SK-N-SH (cell line): ENCODE measurements around the gene MYH15. TPM values are rescaled to one million over a fixed set of nuclear protein-coding genes. Genes with fewer than 3 reads are reported as not detected.

ENCODE experiments used
- CTCF ChIA-PET: fragments of 300-600, 350-600 bp; formaldehyde crosslinking; extraction: SDS; loops from one replicate; lab custom pipeline; 2021; lab: Yijun Ruan, JAX
- POLR2A ChIA-PET: fragments of 350-600 bp; sonication (Branson Sonifier 250); formaldehyde crosslinking; extraction: SDS; loops from one replicate; lab custom pipeline; 2020; ENCODE audit warnings: antibody characterized with exemption, inconsistent platforms; lab: Yijun Ruan, JAX
- DNase-seq: peaks from one replicate; pipeline ENCODE4 v3.0.0; 2012
- H2AFZ ChIP-seq: fragments of 200-600 bp; sonication (generic); 2 replicates; pipeline ENCODE4 v1.8.1; 2016; ENCODE audit warnings: antibody characterized with exemption, mild to moderate bottlenecking, low read depth
- H3F3A ChIP-seq: fragments of 200-600 bp; sonication (generic); replicated peaks from 2 replicates; pipeline ENCODE3; 2016; ENCODE audit warnings: antibody characterized with exemption, mild to moderate bottlenecking; ENCODE audit not compliant: insufficient read depth
- H3K27ac ChIP-seq, 2 experiments: fragments of 200-500 bp in 1 of 2; fragments of 200-600 bp in 1 of 2; sonication (Bioruptor generic) in 1 of 2; sonication (generic), shearing (Covaris generic) in 1 of 2; 2 replicates each; pipeline versions ENCODE4 v1.5.1 to v1.6.1; 2014 to 2016; ENCODE audit warnings: low read depth in 2 of 2, inconsistent platforms in 1 of 2, low read length in 1 of 2, mild to moderate bottlenecking in 1 of 2, mixed read lengths in 1 of 2
- H3K27me3 ChIP-seq: fragments of 200-600 bp; sonication (generic), shearing (Covaris generic); 2 replicates; pipeline ENCODE4 v1.6.1; 2016; ENCODE audit warnings: mixed run types; ENCODE audit not compliant: insufficient read depth
- H3K36me3 ChIP-seq, 2 experiments: fragments of 200-500 bp in 1 of 2; fragments of 200-600 bp in 1 of 2; sonication (Bioruptor generic) in 1 of 2; sonication (generic) in 1 of 2; replicated peaks in 1 of 2; 2 replicates each; pipeline versions ENCODE3 to v1.5.1; 2014 to 2016; ENCODE audit warnings: low read length in 1 of 2, mild to moderate bottlenecking in 1 of 2; ENCODE audit not compliant: insufficient read depth in 2 of 2, control insufficient read depth in 1 of 2
- H3K4me1 ChIP-seq, 2 experiments: fragments of 200-500 bp in 1 of 2; fragments of 200-600 bp in 1 of 2; sonication (Bioruptor generic) in 1 of 2; sonication (generic), shearing (Covaris generic) in 1 of 2; 2 replicates each; pipeline versions ENCODE4 v1.5.1 to v1.6.1; 2014 to 2016; ENCODE audit warnings: low read depth in 1 of 2, low read length in 1 of 2, mixed run types in 1 of 2; ENCODE audit not compliant: insufficient read depth in 2 of 2, control insufficient read depth in 1 of 2
- H3K4me2 ChIP-seq: fragments of 200-600 bp; sonication (generic), shearing (Covaris generic); 2 replicates; pipeline ENCODE4 v1.6.1; 2017; ENCODE audit warnings: mixed run types
- H3K4me3 ChIP-seq, 2 experiments: fragments of 200-500 bp in 1 of 2; fragments of 200-600 bp in 1 of 2; sonication (Bioruptor generic) in 1 of 2; sonication (generic), shearing (Covaris generic) in 1 of 2; 2 replicates each; pipeline versions ENCODE4 v1.5.1 to v1.8.1; 2014 to 2016; ENCODE audit warnings: low read depth in 2 of 2, inconsistent platforms in 1 of 2, low read length in 1 of 2, mild to moderate bottlenecking in 1 of 2, mixed read lengths in 1 of 2, moderate library complexity in 1 of 2
- H3K79me2 ChIP-seq: fragments of 200-600 bp; sonication (generic); 2 replicates; pipeline ENCODE4 v1.8.1; 2017; ENCODE audit warnings: mild to moderate bottlenecking; ENCODE audit not compliant: insufficient read depth
- H3K9ac ChIP-seq: fragments of 200-600 bp; sonication (generic); 2 replicates; pipeline ENCODE4 v1.6.1; 2017; ENCODE audit warnings: mixed run types
- H3K9me2 ChIP-seq: fragments of 200-600 bp; sonication (generic); 2 replicates; pipeline ENCODE4 v1.6.1; 2017; ENCODE audit warnings: mixed run types
- H3K9me3 ChIP-seq: fragments of 200-600 bp; sonication (generic); 2 replicates; pipeline ENCODE4 v1.6.1; 2017; ENCODE audit warnings: mixed run types, mild to moderate bottlenecking, moderate library complexity
- H4K20me1 ChIP-seq: fragments of 200-600 bp; sonication (generic); 2 replicates; pipeline ENCODE4 v1.6.1; 2017; ENCODE audit warnings: mild to moderate bottlenecking, mixed run types; ENCODE audit not compliant: insufficient read depth
- CHD2 ChIP-seq: fragments of 150-350 bp; IDR thresholded peaks from 2 replicates; pipeline ENCODE4 v1.6.1; 2018; ENCODE audit warnings: low read length; ENCODE audit not compliant: partially characterized antibody
- ELF1 ChIP-seq: IDR thresholded peaks from 2 replicates; pipeline ENCODE4 v1.4.0; 2012
- EP300 ChIP-seq, 2 experiments: IDR thresholded peaks; 2 replicates each; pipeline versions ENCODE4 v1.4.0 to v1.6.1; 2012; ENCODE audit warnings: borderline replicate concordance in 1 of 2, low read depth in 1 of 2, low read length in 1 of 2
- EZH2phosphoT487 ChIP-seq: fragments of 200-600 bp; sonication (generic); IDR thresholded peaks from 2 replicates; pipeline ENCODE4 v1.6.1; 2017; ENCODE audit warnings: low read depth, mixed run types, mild to moderate bottlenecking, antibody characterized with exemption, moderate library complexity, borderline replicate concordance
- FOXJ3 ChIP-seq: sonication (generic); formaldehyde crosslinking; IDR thresholded peaks from 2 replicates; pipeline ENCODE4 v1.5.1; 2020; ENCODE audit warnings: mild to moderate bottlenecking, missing genetic modification reagents
- FOXM1 ChIP-seq: IDR thresholded peaks from 2 replicates; pipeline ENCODE4 v1.4.0; 2012; ENCODE audit warnings: low read depth, mild to moderate bottlenecking
- GABPA ChIP-seq: IDR thresholded peaks from 2 replicates; pipeline ENCODE4 v1.4.0; 2012; ENCODE audit warnings: low read depth, mild to moderate bottlenecking
- JUND ChIP-seq: IDR thresholded peaks from 2 replicates; pipeline ENCODE4 v1.4.0; 2012
- NFIC ChIP-seq: IDR thresholded peaks from 2 replicates; pipeline ENCODE4 v1.4.0; 2012; ENCODE audit warnings: borderline replicate concordance
- POLR2AphosphoS5 ChIP-seq: IDR thresholded peaks from 2 replicates; pipeline ENCODE4 v1.6.1; 2012; ENCODE audit warnings: low read depth, low read length
- RAD21 ChIP-seq: IDR thresholded peaks from 2 replicates; pipeline ENCODE4 v1.6.1; 2012; ENCODE audit warnings: mild to moderate bottlenecking, low read length
- RCOR1 ChIP-seq: fragments of 150-350 bp; IDR thresholded peaks from 2 replicates; pipeline ENCODE4 v1.6.1; 2017; ENCODE audit warnings: antibody characterized with exemption, low read length
- RFX5 ChIP-seq: IDR thresholded peaks from 2 replicates; pipeline ENCODE4 v1.6.1; 2012; ENCODE audit warnings: mild to moderate bottlenecking, improper control_type of control experiment, low read length
- SIN3A ChIP-seq: IDR thresholded peaks from 2 replicates; pipeline ENCODE4 v1.6.1; 2012; ENCODE audit warnings: low read depth, mild to moderate bottlenecking, low read length, moderate library complexity, borderline replicate concordance
- YY1 ChIP-seq: IDR thresholded peaks from 2 replicates; pipeline ENCODE4 v1.4.0; 2012; ENCODE audit warnings: low read depth, mild to moderate bottlenecking
- polyA plus RNA-seq, 3 experiments: library from polyadenylated mRNA; depleted of rRNA; stranded (reverse); fragments of >200 nt; gene quantifications; 2 replicates each; pipeline ENCODE4 v1.2.3, GENCODE V29; 2012
- TF ChIP-seq, protein P1 (sequence below): IDR thresholded peaks from 2 replicates; pipeline ENCODE4 v1.4.0; 2012; ENCODE audit warnings: low read depth, borderline replicate concordance
- TF ChIP-seq, protein P2 (sequence below): IDR thresholded peaks from 2 replicates; pipeline ENCODE4 v1.4.0; 2012; ENCODE audit warnings: low read depth, borderline replicate concordance
- TF ChIP-seq, protein P3 (sequence below): fragments of 200-600 bp; sonication (generic); IDR thresholded peaks from 2 replicates; pipeline ENCODE4 v1.6.1; 2017; ENCODE audit warnings: antibody characterized with exemption, mild to moderate bottlenecking, moderate library complexity
- TF ChIP-seq, protein P4 (sequence below): IDR thresholded peaks from 2 replicates; pipeline ENCODE4 v1.4.0; 2012; ENCODE audit warnings: low read depth
- TF ChIP-seq, protein P5 (sequence below): IDR thresholded peaks from 2 replicates; pipeline ENCODE4; 2012

Gene MYH15
- polyA plus RNA-seq, 1 of the 3 experiments (the other 2 are of a cell fraction), result 2.1 TPM

DNA sequence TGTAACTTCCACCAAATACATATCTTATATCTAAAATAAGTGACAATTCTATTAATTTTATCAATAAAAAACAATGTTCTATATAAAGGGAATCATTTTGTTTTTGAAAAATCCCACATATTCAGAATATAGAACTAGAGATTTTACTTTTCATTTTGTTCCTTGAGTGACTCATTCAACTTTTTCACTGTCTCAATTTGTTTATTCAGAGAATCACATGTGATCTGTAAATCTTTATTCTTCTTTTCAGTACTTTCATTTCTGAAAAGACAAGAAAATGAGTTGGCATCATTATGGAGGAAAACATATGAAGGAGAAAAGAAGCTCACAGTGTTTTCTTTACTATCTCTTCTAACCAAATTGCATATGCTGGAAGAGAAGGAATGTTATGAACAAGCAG lies 43.8 kb upstream of the MYH15 start:
- Histone ChIP-seq H3K27me3 (no peaks in the 10 kb centered on the region), H3F3A (peaks cover 19% of the 10 kb centered on the region), H4K20me1 (no peaks in the 10 kb centered on the region), H3K4me3 (no peak overlapping the region), H3K4me2 (no peak overlapping the region)
- CTCF ChIA-PET, result interaction anchor here (1.3 to 7.3 kb wide), 5 partner anchors 47 to 1318 kb away, joined by 4 to 233 read pairs (median 17); no protein-coding TSS in a partner anchor
- DNase-seq, result no peak
- TF ChIP-seq RCOR1, result no peak
- no peak for TF ChIP-seq EP300 (IDR thresholded peaks at IDR 0.05; ENCODE audit: borderline replicate concordance in 1 of 2, low read depth in 1 of 2, low read length in 1 of 2)
- no peak for TF ChIP-seq EZH2phosphoT487
- TF ChIP-seq, protein P1, sequence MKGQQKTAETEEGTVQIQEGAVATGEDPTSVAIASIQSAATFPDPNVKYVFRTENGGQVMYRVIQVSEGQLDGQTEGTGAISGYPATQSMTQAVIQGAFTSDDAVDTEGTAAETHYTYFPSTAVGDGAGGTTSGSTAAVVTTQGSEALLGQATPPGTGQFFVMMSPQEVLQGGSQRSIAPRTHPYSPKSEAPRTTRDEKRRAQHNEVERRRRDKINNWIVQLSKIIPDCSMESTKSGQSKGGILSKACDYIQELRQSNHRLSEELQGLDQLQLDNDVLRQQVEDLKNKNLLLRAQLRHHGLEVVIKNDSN, result no peak
- no peak for TF ChIP-seq RFX5
- no peak for TF ChIP-seq CHD2
- TF ChIP-seq, protein P2, sequence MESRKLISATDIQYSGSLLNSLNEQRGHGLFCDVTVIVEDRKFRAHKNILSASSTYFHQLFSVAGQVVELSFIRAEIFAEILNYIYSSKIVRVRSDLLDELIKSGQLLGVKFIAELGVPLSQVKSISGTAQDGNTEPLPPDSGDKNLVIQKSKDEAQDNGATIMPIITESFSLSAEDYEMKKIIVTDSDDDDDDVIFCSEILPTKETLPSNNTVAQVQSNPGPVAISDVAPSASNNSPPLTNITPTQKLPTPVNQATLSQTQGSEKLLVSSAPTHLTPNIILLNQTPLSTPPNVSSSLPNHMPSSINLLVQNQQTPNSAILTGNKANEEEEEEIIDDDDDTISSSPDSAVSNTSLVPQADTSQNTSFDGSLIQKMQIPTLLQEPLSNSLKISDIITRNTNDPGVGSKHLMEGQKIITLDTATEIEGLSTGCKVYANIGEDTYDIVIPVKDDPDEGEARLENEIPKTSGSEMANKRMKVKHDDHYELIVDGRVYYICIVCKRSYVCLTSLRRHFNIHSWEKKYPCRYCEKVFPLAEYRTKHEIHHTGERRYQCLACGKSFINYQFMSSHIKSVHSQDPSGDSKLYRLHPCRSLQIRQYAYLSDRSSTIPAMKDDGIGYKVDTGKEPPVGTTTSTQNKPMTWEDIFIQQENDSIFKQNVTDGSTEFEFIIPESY, result no peak
- no peak for TF ChIP-seq GABPA
- TF ChIP-seq SIN3A, result no peak
- TF ChIP-seq RAD21, result no peak
- TF ChIP-seq, protein P3, sequence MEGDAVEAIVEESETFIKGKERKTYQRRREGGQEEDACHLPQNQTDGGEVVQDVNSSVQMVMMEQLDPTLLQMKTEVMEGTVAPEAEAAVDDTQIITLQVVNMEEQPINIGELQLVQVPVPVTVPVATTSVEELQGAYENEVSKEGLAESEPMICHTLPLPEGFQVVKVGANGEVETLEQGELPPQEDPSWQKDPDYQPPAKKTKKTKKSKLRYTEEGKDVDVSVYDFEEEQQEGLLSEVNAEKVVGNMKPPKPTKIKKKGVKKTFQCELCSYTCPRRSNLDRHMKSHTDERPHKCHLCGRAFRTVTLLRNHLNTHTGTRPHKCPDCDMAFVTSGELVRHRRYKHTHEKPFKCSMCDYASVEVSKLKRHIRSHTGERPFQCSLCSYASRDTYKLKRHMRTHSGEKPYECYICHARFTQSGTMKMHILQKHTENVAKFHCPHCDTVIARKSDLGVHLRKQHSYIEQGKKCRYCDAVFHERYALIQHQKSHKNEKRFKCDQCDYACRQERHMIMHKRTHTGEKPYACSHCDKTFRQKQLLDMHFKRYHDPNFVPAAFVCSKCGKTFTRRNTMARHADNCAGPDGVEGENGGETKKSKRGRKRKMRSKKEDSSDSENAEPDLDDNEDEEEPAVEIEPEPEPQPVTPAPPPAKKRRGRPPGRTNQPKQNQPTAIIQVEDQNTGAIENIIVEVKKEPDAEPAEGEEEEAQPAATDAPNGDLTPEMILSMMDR, result no peak
- no peak for TF ChIP-seq POLR2AphosphoS5
- TF ChIP-seq FOXJ3 (CRISPR knock-in tag), result no peak
- no peak for TF ChIP-seq ELF1
- TF ChIP-seq, protein P4, sequence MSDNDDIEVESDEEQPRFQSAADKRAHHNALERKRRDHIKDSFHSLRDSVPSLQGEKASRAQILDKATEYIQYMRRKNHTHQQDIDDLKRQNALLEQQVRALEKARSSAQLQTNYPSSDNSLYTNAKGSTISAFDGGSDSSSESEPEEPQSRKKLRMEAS, result no peak
- TF ChIP-seq JUND, result no peak
- TF ChIP-seq, protein P5, sequence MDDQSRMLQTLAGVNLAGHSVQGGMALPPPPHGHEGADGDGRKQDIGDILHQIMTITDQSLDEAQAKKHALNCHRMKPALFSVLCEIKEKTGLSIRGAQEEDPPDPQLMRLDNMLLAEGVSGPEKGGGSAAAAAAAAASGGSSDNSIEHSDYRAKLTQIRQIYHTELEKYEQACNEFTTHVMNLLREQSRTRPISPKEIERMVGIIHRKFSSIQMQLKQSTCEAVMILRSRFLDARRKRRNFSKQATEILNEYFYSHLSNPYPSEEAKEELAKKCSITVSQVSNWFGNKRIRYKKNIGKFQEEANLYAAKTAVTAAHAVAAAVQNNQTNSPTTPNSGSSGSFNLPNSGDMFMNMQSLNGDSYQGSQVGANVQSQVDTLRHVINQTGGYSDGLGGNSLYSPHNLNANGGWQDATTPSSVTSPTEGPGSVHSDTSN, result no peak
- TF ChIP-seq YY1, result no peak
- no peak for TF ChIP-seq FOXM1
- no peak for TF ChIP-seq NFIC
- TF ChIP-seq, all 33 proteins: peak for 0
- H3K79me2 ChIP-seq, result no peaks in the 10 kb centered on the region
- POLR2A ChIA-PET, result no interaction called here
- H3K9me3 ChIP-seq, result no peaks in the 10 kb centered on the region
- H3K27ac ChIP-seq, result peak overlapping the region in 1 of 2 experiments; percentile 44; a peak in 1 of 4 replicates
- H3K36me3 ChIP-seq, result peaks cover 40 to 61% of the 10 kb centered on the region in 2 experiments
- H3K9ac ChIP-seq, result no peak overlapping the region
- peak overlapping the region; percentile 16; the same call in 1 of the 2 replicates for H2AFZ ChIP-seq
- no peaks in the 10 kb centered on the region for H3K9me2 ChIP-seq
- no peaks in the 10 kb centered on the region; a peak in 1 of 4 replicates for H3K4me1 ChIP-seq
